Measurements from ENCODE around the gene CLTCL1. TPM values are rescaled to one million over a fixed set of nuclear protein-coding genes. Genes with fewer than 3 reads are reported as not detected.

The CLTCL1 gene
- total RNA-seq, 2 donors from 2014 or later, result 0.66 to 2.3 TPM

- Histone ChIP-seq H3K27me3 (no peaks in the 10 kb centered on the region), H3K4me1 (peaks cover 13% of the 10 kb centered on the region), H3K9me3 (no peaks in the 10 kb centered on the region), H3K4me3 (peak overlapping the region; percentile 50 to 79), H3K27ac (peak overlapping the region in 3 of 4 donors; percentile 39 to 75 (median 73)), H3K36me3 (replicated peaks in 1 of 2; ENCODE audit: insufficient read depth in 1 of 2, low read depth in 2 of 2) (peaks cover 0 to 13% of the 10 kb centered on the region in 2 donors)
- WGBS, 2 donors, result 3 to 4% methylated on average over 17 of the region's 17 CpGs
- intact Hi-C loops (cut with DNase I), result no loop called here
- no peak for ATAC-seq
- DNase-seq, result no peak
- no peak for TF ChIP-seq CTCF (IDR thresholded peaks at IDR 0.05)
- TF ChIP-seq POLR2A (IDR thresholded peaks at IDR 0.05), result no peak
Observed at GRCh38 chr22:19143967-19144400, 147.5 kb downstream of the CLTCL1 start.

- Histone ChIP-seq H3K27me3 (no peaks in the 10 kb centered on the region), H3K4me3 (no peak overlapping the region), H3K4me1 (peaks cover 11% of the 10 kb centered on the region), H3K27ac (no peak overlapping the region), H3K36me3 (replicated peaks in 1 of 2; ENCODE audit: insufficient read depth in 1 of 2, low read depth in 2 of 2) (peaks cover 0 to 14% of the 10 kb centered on the region in 2 donors), H3K9me3 (no peaks in the 10 kb centered on the region)
- ATAC-seq (no peak), DNase-seq (no peak)
- TF ChIP-seq CTCF (IDR thresholded peaks at IDR 0.05) (no peak), POLR2A (IDR thresholded peaks at IDR 0.05) (no peak)
- 71 to 91% methylated on average over 5 of the region's 5 CpGs for WGBS, 2 donors
- intact Hi-C loops (cut with DNase I), result no loop called here
Observed at GRCh38 chr22:19143212-19143611, 148.3 kb downstream of the CLTCL1 start.

- Histone ChIP-seq H3K36me3 (replicated peaks in 1 of 2; ENCODE audit: insufficient read depth in 1 of 2, low read depth in 2 of 2) (peaks cover 0 to 14% of the 10 kb centered on the region in 2 donors), H3K27ac (no peak overlapping the region), H3K4me1 (peaks cover 11% of the 10 kb centered on the region), H3K9me3 (no peaks in the 10 kb centered on the region), H3K27me3 (no peaks in the 10 kb centered on the region), H3K4me3 (no peak overlapping the region)
- intact Hi-C loops (cut with DNase I), result no loop called here
- WGBS, 2 donors, result 96 to 98% methylated on average over 4 to 9 of the region's 9 CpGs
- DNase-seq (no peak), ATAC-seq (no peak)
- no peak for TF ChIP-seq CTCF (IDR thresholded peaks at IDR 0.05)
Observed at GRCh38 chr22:19142394-19142793, 149.1 kb downstream of the CLTCL1 start.

- Histone ChIP-seq H3K27me3 (no peaks in the 10 kb centered on the region), H3K4me3 (no peak overlapping the region), H3K9me3 (no peaks in the 10 kb centered on the region), H3K27ac (no peak overlapping the region), H3K4me1 (peaks cover 11% of the 10 kb centered on the region), H3K36me3 (replicated peaks in 1 of 2; ENCODE audit: insufficient read depth in 1 of 2, low read depth in 2 of 2) (peaks cover 0 to 16% of the 10 kb centered on the region in 2 donors)
- ATAC-seq (no peak), DNase-seq (no peak)
- TF ChIP-seq POLR2A (IDR thresholded peaks at IDR 0.05), result no peak
- WGBS, 2 donors, result 85 to 91% methylated on average over 4 to 5 of the region's 5 CpGs
- intact Hi-C loops (cut with DNase I), result no loop called here
Observed at GRCh38 chr22:19139974-19140373, 151.5 kb downstream of the CLTCL1 start.

GRCh38 chr22:19139001-19139356, 152.5 kb downstream of the CLTCL1 start:
- H3K36me3 ChIP-seq (replicated peaks in 1 of 2; ENCODE audit: insufficient read depth in 1 of 2, low read depth in 2 of 2), result peaks cover 0 to 22% of the 10 kb centered on the region in 2 donors
- H3K4me3 ChIP-seq, result no peak overlapping the region
- WGBS, 2 donors, result 87 to 94% methylated on average over 3 to 9 of the region's 9 CpGs
- H3K27me3 ChIP-seq, result no peaks in the 10 kb centered on the region
- DNase-seq (no peak), ATAC-seq (no peak)
- peaks cover 9% of the 10 kb centered on the region for H3K4me1 ChIP-seq
- TF ChIP-seq POLR2A (IDR thresholded peaks at IDR 0.05) (no peak), CTCF (IDR thresholded peaks at IDR 0.05) (no peak)
- intact Hi-C loops (cut with DNase I), result no loop called here
- no peaks in the 10 kb centered on the region for H3K9me3 ChIP-seq
- no peak overlapping the region for H3K27ac ChIP-seq
